NCI-H2196 treated with DMSO at 0.1 percent for 48 hours (cell line): ENCODE results near the gene PFDN4.

ENCODE experiments used
- DNase-seq: peaks from one replicate; lab custom pipeline; 2025; ENCODE audit not compliant: unreplicated experiment; lab: John Stamatoyannopoulos, UW

PFDN4 gene

GRCh38 chr20:54173653-54174456 lies 34.0 kb upstream of the PFDN4 start, which contains the start of gene CYP24A1:
CYP24A1 (minus strand) TSS chr20:54173986; CDS start chr20:54173579, 407 bp downstream.
- DNase-seq, result no peak

- DNase-seq, result no peak
Measured at GRCh38 chr20:54174457-54175175, 33.3 kb upstream of the PFDN4 start.

GRCh38 chr20:54176610-54177009 lies 31.3 kb upstream of the PFDN4 start:
- DNase-seq, result no peak

GRCh38 chr20:54177378-54177777 lies 30.5 kb upstream of the PFDN4 start:
- DNase-seq, result no peak

GRCh38 chr20:54178256-54178655 lies 29.6 kb upstream of the PFDN4 start:
- no peak for DNase-seq

- DNase-seq, result peak; percentile 58
Measured at GRCh38 chr20:54179946-54180345, 27.9 kb upstream of the PFDN4 start.

- DNase-seq, result no peak
Measured at GRCh38 chr20:54180931-54181330, 27.0 kb upstream of the PFDN4 start.

- DNase-seq, result no peak
Measured at GRCh38 chr20:54184071-54184470, 23.8 kb upstream of the PFDN4 start.

GRCh38 chr20:54184904-54185626 lies 22.8 kb upstream of the PFDN4 start:
- DNase-seq, result no peak

- no peak for DNase-seq
Measured at GRCh38 chr20:54188132-54188849, 19.6 kb upstream of the PFDN4 start.

GRCh38 chr20:54189630-54190029 lies 18.3 kb upstream of the PFDN4 start:
- DNase-seq, result no peak

GRCh38 chr20:54190217-54190616 lies 17.7 kb upstream of the PFDN4 start:
- DNase-seq, result no peak

GRCh38 chr20:54193817-54194216 lies 14.1 kb upstream of the PFDN4 start:
- DNase-seq, result no peak

GRCh38 chr20:54194724-54195438 lies 13.0 kb upstream of the PFDN4 start:
- no peak for DNase-seq

- DNase-seq, result no peak
Measured at GRCh38 chr20:54195483-54196472, 12.1 kb upstream of the PFDN4 start.

GRCh38 chr20:54197621-54198604 lies 10.0 kb upstream of the PFDN4 start:
- no peak for DNase-seq

GRCh38 chr20:54199283-54199682 lies 8.6 kb upstream of the PFDN4 start:
- DNase-seq, result no peak

GRCh38 chr20:54199721-54200176 lies 8.1 kb upstream of the PFDN4 start:
- peak; percentile 47 for DNase-seq
